H9 (cell line): Measurements from ENCODE around the gene DNAJB6. TPM values are rescaled to one million over a fixed set of nuclear protein-coding genes. Genes with fewer than 3 reads are reported as not detected.

Experiments used
- DNase-seq: peaks from one replicate; pipeline ENCODE4 v3.0.0-alpha.2; 2017
- H2AFZ ChIP-seq: one replicate; pipeline ENCODE4 v1.6.1; 2013; ENCODE audit warnings: mild to moderate bottlenecking, low read length, control low read depth, moderate library complexity
- H2AK5ac ChIP-seq: 2 replicates; pipeline ENCODE4 v1.6.1; 2013; ENCODE audit warnings: low read length, control low read depth, mixed read lengths; ENCODE audit not compliant: insufficient read length
- H2BK120ac ChIP-seq: one replicate; pipeline ENCODE4 v1.6.1; 2013; ENCODE audit warnings: low read depth, mild to moderate bottlenecking, low read length, control low read depth, inconsistent platforms; ENCODE audit not compliant: poor library complexity, severe bottlenecking
- H2BK12ac ChIP-seq: 2 replicates; pipeline ENCODE4 v1.6.1; 2013; ENCODE audit warnings: low read length, control low read depth, mixed read lengths, low read depth; ENCODE audit not compliant: insufficient read length
- H2BK15ac ChIP-seq: 2 replicates; pipeline ENCODE4 v1.6.1; 2013; ENCODE audit warnings: low read depth, low read length, control low read depth
- H2BK20ac ChIP-seq: one replicate; pipeline ENCODE4 v1.6.1; 2013; ENCODE audit warnings: low read depth, mild to moderate bottlenecking, low read length, control low read depth, inconsistent platforms; ENCODE audit not compliant: poor library complexity, severe bottlenecking
- H2BK5ac ChIP-seq: 2 replicates; pipeline ENCODE4 v1.6.1; 2013; ENCODE audit warnings: low read length, control low read depth, mixed read lengths; ENCODE audit not compliant: insufficient read length
- H3K14ac ChIP-seq: 2 replicates; pipeline ENCODE4 v1.6.1; 2013; ENCODE audit warnings: low read length, control low read depth; ENCODE audit not compliant: insufficient read depth
- H3K18ac ChIP-seq: 2 replicates; pipeline ENCODE4 v1.6.1; 2013; ENCODE audit warnings: low read depth, mild to moderate bottlenecking, mixed read lengths, low read length, control low read depth; ENCODE audit not compliant: insufficient read length
- H3K23ac ChIP-seq: 2 replicates; pipeline ENCODE4 v1.6.1; 2013; ENCODE audit warnings: low read length, control low read depth, mixed read lengths, low read depth; ENCODE audit not compliant: insufficient read length
- H3K23me2 ChIP-seq: 2 replicates; pipeline ENCODE4 v1.6.1; 2013; ENCODE audit warnings: low read depth, mild to moderate bottlenecking, mixed read lengths, low read length, control low read depth; ENCODE audit not compliant: insufficient read length, poor library complexity, severe bottlenecking
- H3K27ac ChIP-seq: 2 replicates; pipeline ENCODE4 v1.5.1; 2013; ENCODE audit warnings: low read length, control low read depth, mixed read lengths, low read depth; ENCODE audit not compliant: insufficient read length
- H3K27me3 ChIP-seq: 2 replicates; pipeline ENCODE4 v1.6.1; 2013; ENCODE audit warnings: low read length, control low read depth, inconsistent platforms; ENCODE audit not compliant: insufficient read depth
- H3K4ac ChIP-seq: 2 replicates; pipeline ENCODE4 v1.6.1; 2013; ENCODE audit warnings: low read depth, mild to moderate bottlenecking, control low read depth, inconsistent platforms, low read length, moderate library complexity
- H3K4me1 ChIP-seq: 2 replicates; pipeline ENCODE4 v1.6.1; 2013; ENCODE audit warnings: low read length, control low read depth, inconsistent platforms; ENCODE audit not compliant: insufficient read depth
- H3K4me2 ChIP-seq: 2 replicates; pipeline ENCODE4 v1.6.1; 2013; ENCODE audit warnings: low read length, control low read depth, mixed read lengths; ENCODE audit not compliant: insufficient read length, insufficient read depth
- H3K56ac ChIP-seq: 2 replicates; pipeline ENCODE4 v1.6.1; 2013; ENCODE audit warnings: low read depth, mild to moderate bottlenecking, mixed read lengths, low read length, control low read depth; ENCODE audit not compliant: insufficient read length
- H3K79me1 ChIP-seq: 2 replicates; pipeline ENCODE4 v1.6.1; 2013; ENCODE audit warnings: low read depth, mild to moderate bottlenecking, moderate library complexity, low read length, control low read depth, inconsistent platforms; ENCODE audit not compliant: insufficient read depth, poor library complexity, severe bottlenecking
- H3K79me2 ChIP-seq: 2 replicates; pipeline ENCODE4 v1.6.1; 2013; ENCODE audit warnings: low read length, control low read depth, inconsistent platforms; ENCODE audit not compliant: insufficient read depth
- H3K9ac ChIP-seq: 2 replicates; pipeline ENCODE4 v1.6.1; 2013; ENCODE audit warnings: low read length, control low read depth, mixed read lengths; ENCODE audit not compliant: insufficient read length; ENCODE audit errors: extremely low read depth
- H3K9me3 ChIP-seq: one replicate; pipeline ENCODE4 v1.6.1; 2013; ENCODE audit warnings: low read depth, low read length, inconsistent platforms; ENCODE audit not compliant: control insufficient read depth
- H3T11ph ChIP-seq: one replicate; pipeline ENCODE4 v1.6.1; 2013; ENCODE audit warnings: mild to moderate bottlenecking, low read length, control low read depth, inconsistent platforms
- H4K20me1 ChIP-seq: one replicate; pipeline ENCODE4 v1.6.1; 2013; ENCODE audit not compliant: control insufficient read depth, insufficient read length, insufficient read depth
- H4K5ac ChIP-seq: 2 replicates; pipeline ENCODE4 v1.6.1; 2013; ENCODE audit warnings: low read depth, mild to moderate bottlenecking, mixed read lengths, low read length, control low read depth; ENCODE audit not compliant: insufficient read length
- H4K8ac ChIP-seq: replicated peaks from 2 replicates; pipeline ENCODE4 v1.6.1; 2013; ENCODE audit warnings: low read length, control low read depth, mixed read lengths, low read depth; ENCODE audit not compliant: insufficient read length
- H4K91ac ChIP-seq: 2 replicates; pipeline ENCODE4 v1.6.1; 2013; ENCODE audit warnings: low read depth, mild to moderate bottlenecking, moderate library complexity, mixed read lengths, low read length, control low read depth; ENCODE audit not compliant: insufficient read length
- H3K27ac Mint-ChIP-seq, 3 experiments: 2 replicates in 2 of 3; 3 replicates in 1 of 3; pipeline ENCODE4 v1.8.0; 2020 to 2021; ENCODE audit warnings: mixed read lengths in 3 of 3, mild to moderate bottlenecking in 1 of 3, moderate library complexity in 1 of 3
- H3K27me3 Mint-ChIP-seq: 2 replicates; pipeline ENCODE4 v1.8.0; 2021; ENCODE audit warnings: low read depth, mild to moderate bottlenecking, moderate library complexity, mixed read lengths
- H3K36me3 Mint-ChIP-seq, 3 experiments: 2 replicates in 2 of 3; 3 replicates in 1 of 3; pipeline ENCODE4 v1.8.0; 2020 to 2021; ENCODE audit warnings: low read depth in 3 of 3, mixed read lengths in 3 of 3; ENCODE audit not compliant: insufficient read depth in 1 of 3
- H3K4me1 Mint-ChIP-seq, 2 experiments: 2 replicates each; pipeline ENCODE4 v1.8.0; 2020; ENCODE audit warnings: mixed read lengths in 2 of 2
- H3K4me3 Mint-ChIP-seq, 2 experiments: 2 replicates in 1 of 2; 3 replicates in 1 of 2; pipeline ENCODE4 v1.8.0; 2020 to 2021; ENCODE audit warnings: mild to moderate bottlenecking in 2 of 2, mixed read lengths in 2 of 2, moderate library complexity in 1 of 2
- H3K9me3 Mint-ChIP-seq, 2 experiments: 2 replicates in 1 of 2; 3 replicates in 1 of 2; pipeline ENCODE4 v1.8.0; 2020; ENCODE audit warnings: mild to moderate bottlenecking in 2 of 2, mixed read lengths in 2 of 2, moderate library complexity in 1 of 2
- WGBS: extraction: QIAGEN DNeasy Blood & Tissue Kit; methylation state at CpG from one replicate; pipeline ENCODE4 v1.1.7; 2013; ENCODE audit warnings: missing lambda C conversion rate, low lambda C conversion rate, mixed read lengths; ENCODE audit not compliant: insufficient read length; ENCODE audit errors: extremely low coverage; 5-methylcytosine and 5-hydroxymethylcytosine counted together
- total RNA-seq: library from RNA; stranded (reverse); gene quantifications from 2 replicates; pipeline ENCODE4 v1.2.1, GENCODE V29; 2021
- TF ChIP-seq, protein P1 (sequence below): fragments of 200-600 bp; sonication (generic); conservative IDR thresholded peaks from 3 replicates; pipeline ENCODE4 v1.8.0; 2021; ENCODE audit warnings: antibody characterized with exemption, mild to moderate bottlenecking

Gene DNAJB6
- total RNA-seq, 1 experiment from 2014 or later: 215 TPM

DNA sequence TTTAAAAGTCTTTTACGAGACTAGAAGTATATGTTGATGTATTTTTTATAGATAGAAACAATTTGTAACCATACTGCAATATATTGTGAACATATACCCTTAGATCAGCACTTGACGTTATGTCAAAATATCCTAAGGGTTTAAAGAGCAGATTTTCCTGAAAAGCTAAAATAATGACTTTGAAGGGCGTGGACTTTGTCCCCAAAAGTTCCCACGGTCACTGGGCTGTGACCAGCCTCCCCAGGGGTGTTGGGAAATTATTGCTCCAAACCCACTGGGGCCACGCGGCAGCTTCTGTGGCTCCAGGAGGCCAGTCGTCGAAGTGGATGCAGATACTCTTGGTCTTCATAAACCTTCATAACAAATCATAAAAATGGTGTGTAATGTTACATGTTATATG, 29.9 kb downstream of the DNAJB6 start:
- H4K5ac ChIP-seq: no peak overlapping the region
- H4K91ac ChIP-seq: no peak overlapping the region
- no peaks in the 10 kb centered on the region for H3K23me2 ChIP-seq
- H3K23ac ChIP-seq: no peak overlapping the region
- no peak overlapping the region for H3K27ac ChIP-seq
- no peak overlapping the region for H4K8ac ChIP-seq
- H3K18ac ChIP-seq: no peak overlapping the region
- no peaks in the 10 kb centered on the region for H3K9me3 Mint-ChIP-seq
- no CpG with 5 or more reads among the region's 8 CpGs for WGBS
- H2BK12ac ChIP-seq: no peak overlapping the region
- peaks cover 73 to 90% (median 90%) of the 10 kb centered on the region in 3 experiments for H3K36me3 Mint-ChIP-seq
- no peak overlapping the region for H2AK5ac ChIP-seq
- no peaks in the 10 kb centered on the region for H4K20me1 ChIP-seq
- H3K4me1 Mint-ChIP-seq: peaks cover 0 to 7% of the 10 kb centered on the region in 2 experiments; a peak in 1 of 4 replicates
- H3K27ac Mint-ChIP-seq: peak overlapping the region in 2 of 3 experiments; percentile 32 to 36; a peak in 2 of 7 replicates
- no peak overlapping the region for H2BK15ac ChIP-seq
- H3K4me2 ChIP-seq: no peak overlapping the region
- DNase-seq: no peak
- TF ChIP-seq, protein P1, sequence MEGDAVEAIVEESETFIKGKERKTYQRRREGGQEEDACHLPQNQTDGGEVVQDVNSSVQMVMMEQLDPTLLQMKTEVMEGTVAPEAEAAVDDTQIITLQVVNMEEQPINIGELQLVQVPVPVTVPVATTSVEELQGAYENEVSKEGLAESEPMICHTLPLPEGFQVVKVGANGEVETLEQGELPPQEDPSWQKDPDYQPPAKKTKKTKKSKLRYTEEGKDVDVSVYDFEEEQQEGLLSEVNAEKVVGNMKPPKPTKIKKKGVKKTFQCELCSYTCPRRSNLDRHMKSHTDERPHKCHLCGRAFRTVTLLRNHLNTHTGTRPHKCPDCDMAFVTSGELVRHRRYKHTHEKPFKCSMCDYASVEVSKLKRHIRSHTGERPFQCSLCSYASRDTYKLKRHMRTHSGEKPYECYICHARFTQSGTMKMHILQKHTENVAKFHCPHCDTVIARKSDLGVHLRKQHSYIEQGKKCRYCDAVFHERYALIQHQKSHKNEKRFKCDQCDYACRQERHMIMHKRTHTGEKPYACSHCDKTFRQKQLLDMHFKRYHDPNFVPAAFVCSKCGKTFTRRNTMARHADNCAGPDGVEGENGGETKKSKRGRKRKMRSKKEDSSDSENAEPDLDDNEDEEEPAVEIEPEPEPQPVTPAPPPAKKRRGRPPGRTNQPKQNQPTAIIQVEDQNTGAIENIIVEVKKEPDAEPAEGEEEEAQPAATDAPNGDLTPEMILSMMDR: no peak
- no peak overlapping the region for H3T11ph ChIP-seq
- no peaks in the 10 kb centered on the region for H3K27me3 ChIP-seq
- H2BK5ac ChIP-seq: no peak overlapping the region
- no peak overlapping the region for H2AFZ ChIP-seq
- H3K27me3 Mint-ChIP-seq: no peaks in the 10 kb centered on the region
- H3K4me1 ChIP-seq: peaks cover 2% of the 10 kb centered on the region; the same call in 1 of the 2 replicates
- no peak overlapping the region for H3K56ac ChIP-seq
- H2BK120ac ChIP-seq: no peak overlapping the region
- no peak overlapping the region for H3K9ac ChIP-seq
- no peaks in the 10 kb centered on the region for H3K9me3 ChIP-seq
- no peak overlapping the region for H3K4me3 Mint-ChIP-seq
- peaks cover 70% of the 10 kb centered on the region for H3K79me2 ChIP-seq
- no peak overlapping the region for H2BK20ac ChIP-seq
- H3K79me1 ChIP-seq: peaks cover 11% of the 10 kb centered on the region
- no peak overlapping the region for H3K4ac ChIP-seq
- no peak overlapping the region for H3K14ac ChIP-seq
